HEK293 (cell line): ENCODE measurements around the gene HLA-DMB.

Experiments used
- CTCF ChIA-PET: fragments of 350-600 bp; formaldehyde crosslinking; extraction: SDS; loops from one replicate; lab custom pipeline; 2021; ENCODE audit warnings: antibody characterized with exemption; lab: Yijun Ruan, JAX
- POLR2A ChIA-PET: fragments of 300-600 bp; formaldehyde crosslinking; extraction: SDS; loops from one replicate; lab custom pipeline; 2020; ENCODE audit warnings: antibody characterized with exemption, inconsistent platforms; lab: Yijun Ruan, JAX
- H3K27ac ChIP-seq: fragments of 200-500 bp; sonication (Bioruptor generic); 2 replicates; pipeline ENCODE4 v1.5.1; 2014; ENCODE audit warnings: low read depth, low read length, control low read depth, inconsistent platforms; ENCODE audit errors: extremely low read depth
- H3K36me3 ChIP-seq, 2 experiments: fragments of 200-500 bp in 1 of 2; sonication (Bioruptor generic) in 1 of 2; 1 replicate in 1 of 2; 2 replicates in 1 of 2; pipeline ENCODE4 v1.5.1; 2014 to 2017; ENCODE audit warnings: inconsistent platforms in 2 of 2, low read length in 2 of 2; ENCODE audit not compliant: control insufficient read depth in 2 of 2, insufficient read depth in 1 of 2
- H3K4me1 ChIP-seq: fragments of 200-500 bp; sonication (Bioruptor generic); 2 replicates; pipeline ENCODE4 v1.5.1; 2014; ENCODE audit warnings: mild to moderate bottlenecking, low read length, inconsistent platforms; ENCODE audit not compliant: control insufficient read depth, insufficient read depth
- H3K4me3 ChIP-seq: 2 replicates; pipeline ENCODE4 v1.5.1; 2011; ENCODE audit warnings: low read depth, mild to moderate bottlenecking, control low read depth, low read length, moderate library complexity
- H3K9me3 ChIP-seq: fragments of 200-500 bp; sonication (Bioruptor generic); 2 replicates; pipeline ENCODE4 v1.5.1; 2014; ENCODE audit warnings: low read depth, low read length, inconsistent platforms; ENCODE audit not compliant: control insufficient read depth, insufficient read depth
- CTCF ChIP-seq: fragments of 450-650 bp; formaldehyde crosslinking; IDR thresholded peaks from 2 replicates; pipeline ENCODE4 v1.5.1; 2016; ENCODE audit warnings: missing biosample characterization, missing genetic modification characterization
- SCRT2 ChIP-seq: fragments of 450-650 bp; formaldehyde crosslinking; IDR thresholded peaks from 2 replicates; pipeline ENCODE4 v1.5.1; 2016; ENCODE audit warnings: missing biosample characterization, missing genetic modification characterization
- TRIM28 ChIP-seq: IDR thresholded peaks from 2 replicates; pipeline ENCODE4 v1.6.1; 2011; ENCODE audit warnings: low read length, control low read depth, borderline replicate concordance
- YY2 ChIP-seq: fragments of 450-650 bp; formaldehyde crosslinking; IDR thresholded peaks from 2 replicates; pipeline ENCODE4 v1.5.1; 2016; ENCODE audit warnings: missing biosample characterization, missing genetic modification characterization
- ZBTB11 ChIP-seq: fragments of 450-650 bp; formaldehyde crosslinking; conservative IDR thresholded peaks from 2 replicates; pipeline ENCODE4 v1.5.1; 2016; ENCODE audit warnings: low read depth, missing biosample characterization, missing genetic modification characterization
- ZBTB17 ChIP-seq: fragments of 450-650 bp; formaldehyde crosslinking; IDR thresholded peaks from 2 replicates; pipeline ENCODE4 v1.5.1; 2016; ENCODE audit warnings: missing biosample characterization, missing genetic modification characterization
- ZBTB48 ChIP-seq: fragments of 450-650 bp; formaldehyde crosslinking; IDR thresholded peaks from 2 replicates; pipeline ENCODE4 v1.5.1; 2016; ENCODE audit warnings: missing biosample characterization, missing genetic modification characterization
- ZNF114 ChIP-seq: fragments of 450-650 bp; formaldehyde crosslinking; IDR thresholded peaks from 2 replicates; pipeline ENCODE4 v1.5.0; 2017; ENCODE audit warnings: missing biosample characterization, missing genetic modification characterization
- ZNF155 ChIP-seq: fragments of 450-650 bp; formaldehyde crosslinking; IDR thresholded peaks from 2 replicates; pipeline ENCODE4 v1.5.1; 2016; ENCODE audit warnings: missing biosample characterization, missing genetic modification characterization
- ZNF214 ChIP-seq: fragments of 450-650 bp; formaldehyde crosslinking; IDR thresholded peaks from 2 replicates; pipeline ENCODE4 v1.5.1; 2017; ENCODE audit warnings: missing biosample characterization, mild to moderate bottlenecking, missing genetic modification characterization, borderline replicate concordance
- ZNF239 ChIP-seq: fragments of 450-650 bp; formaldehyde crosslinking; IDR thresholded peaks from 2 replicates; pipeline ENCODE4 v1.5.1; 2016; ENCODE audit warnings: missing biosample characterization, missing genetic modification characterization
- ZNF335 ChIP-seq: fragments of 450-650 bp; formaldehyde crosslinking; conservative IDR thresholded peaks from 2 replicates; pipeline ENCODE4 v1.5.1; 2016; ENCODE audit warnings: missing biosample characterization, missing genetic modification characterization
- ZNF341 ChIP-seq: fragments of 450-650 bp; formaldehyde crosslinking; IDR thresholded peaks from 2 replicates; pipeline ENCODE4; 2016; ENCODE audit warnings: low read depth, missing biosample characterization, missing genetic modification characterization
- ZNF561 ChIP-seq: fragments of 450-650 bp; IDR thresholded peaks from 2 replicates; pipeline ENCODE4 v1.5.1; 2018; ENCODE audit warnings: missing biosample characterization, missing genetic modification characterization, borderline replicate concordance
- ZNF580 ChIP-seq: fragments of 450-650 bp; formaldehyde crosslinking; IDR thresholded peaks from 2 replicates; pipeline ENCODE4 v1.5.1; 2016; ENCODE audit warnings: missing biosample characterization, missing genetic modification characterization
- ZNF600 ChIP-seq: fragments of 450-650 bp; formaldehyde crosslinking; IDR thresholded peaks from 2 replicates; pipeline ENCODE4 v1.5.1; 2016; ENCODE audit warnings: missing biosample characterization, missing genetic modification characterization
- ZNF701 ChIP-seq: fragments of 450-650 bp; formaldehyde crosslinking; IDR thresholded peaks from 2 replicates; pipeline ENCODE4 v1.5.1; 2016; ENCODE audit warnings: missing biosample characterization, missing genetic modification characterization
- ZNF76 ChIP-seq: fragments of 450-650 bp; formaldehyde crosslinking; IDR thresholded peaks from 2 replicates; pipeline ENCODE4; 2016; ENCODE audit warnings: low read depth, missing biosample characterization, missing genetic modification characterization, borderline replicate concordance
- ZNF791 ChIP-seq: fragments of 450-650 bp; formaldehyde crosslinking; IDR thresholded peaks from 2 replicates; pipeline ENCODE4 v1.5.1; 2016; ENCODE audit warnings: missing biosample characterization, missing genetic modification characterization
- ZXDB ChIP-seq: fragments of 450-650 bp; formaldehyde crosslinking; IDR thresholded peaks from 2 replicates; pipeline ENCODE4 v1.5.1; 2016; ENCODE audit warnings: missing biosample characterization, missing genetic modification characterization
- TF ChIP-seq, protein P1 (sequence below): fragments of 450-650 bp; formaldehyde crosslinking; IDR thresholded peaks from 2 replicates; pipeline ENCODE4 v1.5.1; 2016; ENCODE audit warnings: missing biosample characterization, missing genetic modification characterization
- TF ChIP-seq, protein P2 (sequence below): fragments of 450-650 bp; formaldehyde crosslinking; IDR thresholded peaks from 2 replicates; pipeline ENCODE4 v1.5.1; 2016; ENCODE audit warnings: missing biosample characterization, missing genetic modification characterization
- TF ChIP-seq, protein P3 (sequence below): fragments of 450-650 bp; formaldehyde crosslinking; IDR thresholded peaks from 2 replicates; pipeline ENCODE4 v1.5.1; 2017; ENCODE audit warnings: missing biosample characterization, missing genetic modification characterization
- TF ChIP-seq, protein P4 (sequence below): fragments of 450-650 bp; formaldehyde crosslinking; IDR thresholded peaks from 2 replicates; pipeline ENCODE4 v1.5.1; 2016; ENCODE audit warnings: missing biosample characterization, missing genetic modification characterization

HLA-DMB gene

GRCh38 chr6:32940656-32941213 lies at the start of gene HLA-DMB:
TSS of gene HLA-DMB (minus strand) at chr6:32941028. CDS start at chr6:32940807, 221 bp downstream.
- no peaks in the 10 kb centered on the region for H3K9me3 ChIP-seq
- TF ChIP-seq ZNF214 (tag by site-specific recombination) (no peak), ZNF341 (0 out of 2 replicates have a peak, but pooled peaks have one; percentile 9), SCRT2 (tag by site-specific recombination) (peak; percentile 96), ZNF791 (tag by site-specific recombination) (no peak), ZNF335 (tag by site-specific recombination) (peak; percentile 88), ZNF76 (0 out of 2 replicates have a peak, but pooled peaks have one; percentile 26), TRIM28 (0 out of 2 replicates have a peak, but pooled peaks have one; percentile 27), ZXDB (tag by site-specific recombination) (0 out of 2 replicates have a peak, but pooled peaks have one; percentile 27), ZNF580 (tag by site-specific recombination) (no peak), ZNF561 (tag by site-specific recombination) (no peak), ZNF155 (tag by site-specific recombination) (no peak), CTCF (no peak), ZNF114 (no peak), ZBTB11 (tag by site-specific recombination) (no peak), ZNF701 (tag by site-specific recombination) (no peak), ZNF239 (no peak), YY2 (peak; percentile 22; the same call in 1 of the 2 replicates), ZBTB17 (peak; percentile 83), ZNF600 (peak; percentile 92), ZBTB48 (tag by site-specific recombination) (peak; percentile 42; the same call in 1 of the 2 replicates)
- TF ChIP-seq, protein P1, sequence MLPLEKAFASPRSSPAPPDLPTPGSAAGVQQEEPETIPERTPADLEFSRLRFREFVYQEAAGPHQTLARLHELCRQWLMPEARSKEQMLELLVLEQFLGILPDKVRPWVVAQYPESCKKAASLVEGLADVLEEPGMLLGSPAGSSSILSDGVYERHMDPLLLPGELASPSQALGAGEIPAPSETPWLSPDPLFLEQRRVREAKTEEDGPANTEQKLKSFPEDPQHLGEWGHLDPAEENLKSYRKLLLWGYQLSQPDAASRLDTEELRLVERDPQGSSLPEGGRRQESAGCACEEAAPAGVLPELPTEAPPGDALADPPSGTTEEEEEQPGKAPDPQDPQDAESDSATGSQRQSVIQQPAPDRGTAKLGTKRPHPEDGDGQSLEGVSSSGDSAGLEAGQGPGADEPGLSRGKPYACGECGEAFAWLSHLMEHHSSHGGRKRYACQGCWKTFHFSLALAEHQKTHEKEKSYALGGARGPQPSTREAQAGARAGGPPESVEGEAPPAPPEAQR: no peak
- TF ChIP-seq, protein P2, sequence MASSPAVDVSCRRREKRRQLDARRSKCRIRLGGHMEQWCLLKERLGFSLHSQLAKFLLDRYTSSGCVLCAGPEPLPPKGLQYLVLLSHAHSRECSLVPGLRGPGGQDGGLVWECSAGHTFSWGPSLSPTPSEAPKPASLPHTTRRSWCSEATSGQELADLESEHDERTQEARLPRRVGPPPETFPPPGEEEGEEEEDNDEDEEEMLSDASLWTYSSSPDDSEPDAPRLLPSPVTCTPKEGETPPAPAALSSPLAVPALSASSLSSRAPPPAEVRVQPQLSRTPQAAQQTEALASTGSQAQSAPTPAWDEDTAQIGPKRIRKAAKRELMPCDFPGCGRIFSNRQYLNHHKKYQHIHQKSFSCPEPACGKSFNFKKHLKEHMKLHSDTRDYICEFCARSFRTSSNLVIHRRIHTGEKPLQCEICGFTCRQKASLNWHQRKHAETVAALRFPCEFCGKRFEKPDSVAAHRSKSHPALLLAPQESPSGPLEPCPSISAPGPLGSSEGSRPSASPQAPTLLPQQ (tag by site-specific recombination): no peak
- TF ChIP-seq, protein P3, sequence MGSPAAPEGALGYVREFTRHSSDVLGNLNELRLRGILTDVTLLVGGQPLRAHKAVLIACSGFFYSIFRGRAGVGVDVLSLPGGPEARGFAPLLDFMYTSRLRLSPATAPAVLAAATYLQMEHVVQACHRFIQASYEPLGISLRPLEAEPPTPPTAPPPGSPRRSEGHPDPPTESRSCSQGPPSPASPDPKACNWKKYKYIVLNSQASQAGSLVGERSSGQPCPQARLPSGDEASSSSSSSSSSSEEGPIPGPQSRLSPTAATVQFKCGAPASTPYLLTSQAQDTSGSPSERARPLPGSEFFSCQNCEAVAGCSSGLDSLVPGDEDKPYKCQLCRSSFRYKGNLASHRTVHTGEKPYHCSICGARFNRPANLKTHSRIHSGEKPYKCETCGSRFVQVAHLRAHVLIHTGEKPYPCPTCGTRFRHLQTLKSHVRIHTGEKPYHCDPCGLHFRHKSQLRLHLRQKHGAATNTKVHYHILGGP (tag by site-specific recombination): no peak
- TF ChIP-seq, protein P4, sequence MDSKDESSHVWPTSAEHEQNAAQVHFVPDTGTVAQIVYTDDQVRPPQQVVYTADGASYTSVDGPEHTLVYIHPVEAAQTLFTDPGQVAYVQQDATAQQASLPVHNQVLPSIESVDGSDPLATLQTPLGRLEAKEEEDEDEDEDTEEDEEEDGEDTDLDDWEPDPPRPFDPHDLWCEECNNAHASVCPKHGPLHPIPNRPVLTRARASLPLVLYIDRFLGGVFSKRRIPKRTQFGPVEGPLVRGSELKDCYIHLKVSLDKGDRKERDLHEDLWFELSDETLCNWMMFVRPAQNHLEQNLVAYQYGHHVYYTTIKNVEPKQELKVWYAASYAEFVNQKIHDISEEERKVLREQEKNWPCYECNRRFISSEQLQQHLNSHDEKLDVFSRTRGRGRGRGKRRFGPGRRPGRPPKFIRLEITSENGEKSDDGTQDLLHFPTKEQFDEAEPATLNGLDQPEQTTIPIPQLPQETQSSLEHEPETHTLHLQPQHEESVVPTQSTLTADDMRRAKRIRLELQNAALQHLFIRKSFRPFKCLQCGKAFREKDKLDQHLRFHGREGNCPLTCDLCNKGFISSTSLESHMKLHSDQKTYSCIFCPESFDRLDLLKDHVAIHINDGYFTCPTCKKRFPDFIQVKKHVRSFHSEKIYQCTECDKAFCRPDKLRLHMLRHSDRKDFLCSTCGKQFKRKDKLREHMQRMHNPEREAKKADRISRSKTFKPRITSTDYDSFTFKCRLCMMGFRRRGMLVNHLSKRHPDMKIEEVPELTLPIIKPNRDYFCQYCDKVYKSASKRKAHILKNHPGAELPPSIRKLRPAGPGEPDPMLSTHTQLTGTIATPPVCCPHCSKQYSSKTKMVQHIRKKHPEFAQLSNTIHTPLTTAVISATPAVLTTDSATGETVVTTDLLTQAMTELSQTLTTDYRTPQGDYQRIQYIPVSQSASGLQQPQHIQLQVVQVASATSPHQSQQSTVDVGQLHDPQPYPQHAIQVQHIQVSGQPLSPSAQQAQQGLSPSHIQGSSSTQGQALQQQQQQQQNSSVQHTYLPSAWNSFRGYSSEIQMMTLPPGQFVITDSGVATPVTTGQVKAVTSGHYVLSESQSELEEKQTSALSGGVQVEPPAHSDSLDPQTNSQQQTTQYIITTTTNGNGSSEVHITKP (tag by site-specific recombination): peak; percentile 35; the same call in 1 of the 2 replicates
- TF ChIP-seq, all 188 proteins: peak for 11
- H3K27ac ChIP-seq: no peak within 1 kb of the TSS
- no peaks in the 10 kb centered on the region for H3K36me3 ChIP-seq
- POLR2A ChIA-PET: interaction anchor here (1.0 to 6.9 kb wide), 6 partner anchors 14 to 87 kb away, joined by 3 to 100 read pairs (median 4); partner anchors contain the start of genes BRD2 and TAP1
- H3K4me1 ChIP-seq: no peaks in the 10 kb centered on the region
- CTCF ChIA-PET: interaction anchor here (0.6 to 10.3 kb wide), 13 partner anchors 14 to 102 kb away, joined by 3 to 109 read pairs (median 6); partner anchors contain the start of genes HLA-DMA and TAP2
- H3K4me3 ChIP-seq: peak within 1 kb of the TSS; percentile 57
